Stimulated activated CD4-positive, alpha-beta T cell treated with anti-CD3 and anti-CD28 coated beads, Interleukin-2, amount 100 ng/mL, for 48 hours (primary cell): ENCODE data around the gene KCNIP3.

Experiments used
- DNase-seq, 2 donors: peaks; one replicate each; pipeline ENCODE4 v3.0.0-alpha.2; 2020

KCNIP3 gene

GRCh38 chr2:95297639-95298395, 670 bp downstream of the KCNIP3 start:
- no peak for DNase-seq

GRCh38 chr2:95298486-95299111, 1.5 kb downstream of the KCNIP3 start:
- DNase-seq, result no peak

- DNase-seq, result no peak
These were observed 2.8 kb downstream of the KCNIP3 start for GRCh38 chr2:95299961-95300360.

- DNase-seq, result no peak
These were observed 3.3 kb downstream of the KCNIP3 start for GRCh38 chr2:95300450-95300849.

GRCh38 chr2:95301186-95301585, 4.0 kb downstream of the KCNIP3 start:
- no peak for DNase-seq

GRCh38 chr2:95301876-95302641, 4.9 kb downstream of the KCNIP3 start:
- no peak for DNase-seq

GRCh38 chr2:95303191-95303919, 6.2 kb downstream of the KCNIP3 start:
- no peak for DNase-seq

- no peak for DNase-seq
These were observed 8.4 kb downstream of the KCNIP3 start for GRCh38 chr2:95305380-95306061.

- DNase-seq, result no peak
These were observed 9.3 kb downstream of the KCNIP3 start for GRCh38 chr2:95306336-95306895.

- no peak for DNase-seq
These were observed 9.9 kb downstream of the KCNIP3 start for GRCh38 chr2:95307036-95307435.

GRCh38 chr2:95307878-95308277, 10.7 kb downstream of the KCNIP3 start:
- DNase-seq, result no peak

GRCh38 chr2:95308426-95308990, 11.4 kb downstream of the KCNIP3 start:
- DNase-seq, result no peak

GRCh38 chr2:95309599-95309998, 12.5 kb downstream of the KCNIP3 start:
- no peak for DNase-seq

GRCh38 chr2:95310216-95310615, 13.1 kb downstream of the KCNIP3 start:
- DNase-seq, result no peak

GRCh38 chr2:95310651-95311050, 13.5 kb downstream of the KCNIP3 start:
- DNase-seq, result no peak

- no peak for DNase-seq
These were observed 14.8 kb downstream of the KCNIP3 start for GRCh38 chr2:95311815-95312542.

GRCh38 chr2:95312543-95313201, 15.5 kb downstream of the KCNIP3 start:
- DNase-seq, result no peak

- no peak for DNase-seq
These were observed 16.4 kb downstream of the KCNIP3 start for GRCh38 chr2:95313296-95314131.

GRCh38 chr2:95314598-95314963, 17.4 kb downstream of the KCNIP3 start:
- no peak for DNase-seq
